ENCODE results near the gene CPT1A.
A peak's percentile ranks its signal among the peaks of the same experiment; 100 is the strongest.

CPT1A gene

GRCh38 chr11:68792400-68792966 lies 49.2 kb downstream of the CPT1A start:
- DNase-seq: no peak

- no peak for DNase-seq
These were observed 57.1 kb downstream of the CPT1A start for GRCh38 chr11:68784653-68785052.

GRCh38 chr11:68783216-68783821 lies 58.4 kb downstream of the CPT1A start:
- DNase-seq: no peak

- no peak for DNase-seq
These were observed 59.0 kb downstream of the CPT1A start for GRCh38 chr11:68782711-68783110.

- DNase-seq: peak in 1 of 4 experiments; percentile 31
These were observed 60.9 kb downstream of the CPT1A start for GRCh38 chr11:68780829-68781228.

GRCh38 chr11:68778205-68778604 lies 63.5 kb downstream of the CPT1A start:
- DNase-seq: no peak

DNA sequence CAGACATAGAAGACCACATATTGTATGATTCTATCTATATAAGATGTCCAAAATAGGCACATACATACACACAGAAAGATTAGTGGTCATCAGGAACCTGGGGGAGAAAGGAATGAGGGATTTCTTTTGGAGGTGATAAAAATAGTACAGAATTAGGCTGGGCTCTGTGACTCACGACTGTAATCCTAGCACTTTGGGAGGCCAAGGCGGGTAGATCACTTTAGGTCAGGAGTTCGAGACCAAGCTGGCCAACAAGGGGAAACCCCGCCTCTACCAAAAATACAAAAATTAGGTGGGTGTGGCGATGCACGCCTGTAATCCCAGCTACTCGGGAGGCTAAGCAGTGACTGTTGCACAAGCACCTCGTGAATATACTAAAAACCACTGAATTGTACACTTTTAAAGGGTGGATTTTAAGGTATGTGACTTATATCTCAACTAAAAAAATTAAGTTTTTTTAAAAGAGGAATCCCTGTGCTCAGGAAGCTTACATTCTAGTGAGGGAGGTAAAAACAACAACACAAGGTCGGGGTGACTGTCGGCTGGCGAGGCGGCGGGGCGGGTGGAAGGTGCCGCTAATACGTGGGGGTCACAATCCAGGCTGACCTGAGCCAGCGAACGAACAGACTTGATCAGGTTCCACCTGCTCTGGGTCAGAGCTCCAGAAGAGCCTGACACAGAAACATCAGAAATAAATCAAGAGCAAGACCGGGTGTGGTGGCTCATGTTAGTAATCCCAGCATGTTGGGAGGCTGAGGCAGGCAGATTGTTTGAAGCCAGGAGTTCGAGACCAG lies 65.1 kb downstream of the CPT1A start:
- DNase-seq: no peak

- DNase-seq: no peak
These were observed 65.7 kb downstream of the CPT1A start for GRCh38 chr11:68775951-68776388.

DNA sequence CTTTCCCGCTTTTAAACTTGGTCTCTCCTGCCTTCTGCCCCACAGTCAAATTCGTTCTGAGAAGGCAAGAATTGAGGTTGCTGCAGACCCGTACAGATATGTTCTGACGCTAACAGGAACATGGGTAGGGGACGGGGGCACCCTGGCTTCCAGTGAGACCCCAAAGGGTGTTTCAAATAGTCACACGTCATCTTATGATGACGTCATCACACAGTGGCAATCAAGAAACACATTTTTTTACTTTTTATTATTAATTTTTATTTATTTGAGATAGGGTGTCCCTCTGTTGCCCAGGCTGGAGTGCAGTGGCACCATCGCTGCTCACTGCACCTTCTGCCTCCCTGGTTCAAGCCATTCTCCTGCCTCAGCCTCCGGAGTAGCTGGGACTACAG lies 67.5 kb downstream of the CPT1A start:
- no peak for DNase-seq

GRCh38 chr11:68773521-68774193 lies 68.1 kb downstream of the CPT1A start:
- no peak for DNase-seq

- no peak for DNase-seq
These were observed 68.8 kb downstream of the CPT1A start for GRCh38 chr11:68772936-68773335.

- DNase-seq: no peak
These were observed 70.9 kb downstream of the CPT1A start for GRCh38 chr11:68770781-68771180.

DNA sequence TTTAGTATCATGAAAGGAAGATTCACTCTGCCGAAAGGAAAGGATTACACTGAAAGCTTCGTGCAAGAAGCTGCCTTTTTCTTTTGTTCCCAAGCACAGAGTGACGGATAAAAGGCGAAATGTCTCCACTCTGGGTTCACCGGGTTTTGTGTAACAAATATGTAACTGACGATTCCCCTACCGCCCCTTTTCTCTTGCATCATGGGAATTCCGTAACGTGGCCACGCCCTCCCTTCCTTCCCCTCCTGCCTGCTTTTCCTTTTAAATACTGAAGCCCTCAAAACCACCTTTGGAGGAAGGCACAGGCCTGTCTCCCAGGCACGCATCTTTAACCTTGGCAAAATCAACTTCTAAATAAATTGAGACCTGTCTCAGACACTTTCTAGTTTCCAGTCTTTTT lies 74.0 kb downstream of the CPT1A start:
- DNase-seq: peak in 1 of 4 experiments; percentile 7

DNA sequence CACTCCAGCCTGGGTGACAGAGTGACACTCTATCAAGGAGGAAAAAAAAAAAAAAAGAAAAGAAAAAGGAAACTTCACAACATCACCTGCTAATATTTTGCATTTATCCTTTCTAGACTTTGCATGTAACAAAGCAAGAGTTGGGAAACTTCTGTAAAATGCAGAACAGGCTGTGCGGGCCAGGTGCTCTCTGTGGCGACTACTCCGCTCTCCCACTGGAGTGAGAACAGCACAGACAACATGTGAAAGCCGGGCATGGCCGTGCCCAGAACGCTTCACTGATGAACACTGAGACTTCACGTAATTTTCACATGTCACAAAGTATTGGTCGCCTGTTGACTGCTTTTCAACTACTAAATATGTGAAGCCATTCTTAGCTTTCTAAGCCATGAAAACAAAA lies 74.9 kb downstream of the CPT1A start:
- no peak for DNase-seq

GRCh38 chr11:68764746-68765145 lies 77.0 kb downstream of the CPT1A start:
- no peak for DNase-seq

DNA sequence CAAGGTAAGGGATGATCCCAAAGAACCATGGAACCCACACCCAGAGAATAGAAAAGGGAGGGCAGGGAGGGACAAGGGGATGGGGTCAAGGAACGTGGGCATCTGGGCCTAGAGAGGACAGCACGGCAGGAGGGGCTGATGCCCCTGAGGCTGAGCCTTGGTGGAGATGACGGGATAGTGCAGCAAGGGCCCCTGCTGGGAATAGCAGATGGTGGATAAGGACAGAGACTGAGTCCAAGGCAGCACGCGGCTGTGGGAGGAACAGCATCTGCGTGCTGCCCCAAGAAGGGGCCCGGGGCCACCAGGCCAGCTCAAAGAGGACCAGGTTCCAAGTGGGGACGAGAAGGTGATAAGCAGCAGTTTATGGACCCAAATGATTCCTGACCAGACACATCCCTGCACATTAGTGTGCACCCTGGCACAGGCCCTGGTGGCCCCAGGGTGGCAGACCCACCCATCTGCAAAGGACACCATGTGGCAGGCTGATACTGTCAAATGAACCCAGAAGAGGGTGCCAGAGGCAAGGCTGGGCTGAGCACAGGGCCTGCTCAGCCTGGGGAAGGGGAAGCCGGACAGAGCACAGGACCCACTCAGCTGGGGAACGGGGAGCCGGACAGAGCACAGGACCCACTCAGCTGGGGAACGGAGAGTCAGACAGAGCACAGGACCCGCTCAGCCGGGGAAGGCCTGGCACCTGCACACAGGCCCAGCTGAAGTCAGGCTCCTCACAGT lies 77.6 kb downstream of the CPT1A start:
- DNase-seq: no peak

DNA sequence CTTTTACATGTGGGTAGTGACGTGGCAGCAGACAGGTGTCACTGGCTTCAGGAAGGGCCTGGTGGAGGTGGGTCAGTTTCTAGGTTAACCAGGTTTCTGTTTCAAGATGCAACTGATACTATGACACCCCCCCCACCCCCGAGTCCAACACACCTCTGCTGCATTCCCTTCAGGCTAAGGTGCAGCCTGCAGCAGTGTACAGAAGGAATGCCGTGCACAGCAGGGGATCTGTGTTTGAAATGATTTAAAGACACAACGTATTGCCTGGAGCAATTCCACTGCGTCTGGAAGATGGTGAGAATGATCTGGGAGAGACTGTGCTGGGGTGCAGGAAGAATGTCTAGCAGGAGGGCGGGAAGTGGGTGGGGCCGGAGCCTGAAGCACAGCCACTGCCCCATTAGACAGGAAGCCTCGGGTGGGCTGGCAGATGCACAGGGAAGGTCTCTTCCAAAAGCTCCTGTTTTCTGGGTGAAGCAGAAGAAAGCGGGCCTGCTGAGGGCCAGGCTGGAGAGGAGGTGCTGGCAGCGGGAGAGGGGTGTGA lies 78.5 kb downstream of the CPT1A start:
- no peak for DNase-seq

- DNase-seq: no peak
These were observed 79.2 kb downstream of the CPT1A start for GRCh38 chr11:68762481-68762880.

GRCh38 chr11:68761801-68762200 lies 79.9 kb downstream of the CPT1A start:
- DNase-seq: no peak

- no peak for DNase-seq
These were observed 81.7 kb downstream of the CPT1A start for GRCh38 chr11:68759991-68760390.

DNA sequence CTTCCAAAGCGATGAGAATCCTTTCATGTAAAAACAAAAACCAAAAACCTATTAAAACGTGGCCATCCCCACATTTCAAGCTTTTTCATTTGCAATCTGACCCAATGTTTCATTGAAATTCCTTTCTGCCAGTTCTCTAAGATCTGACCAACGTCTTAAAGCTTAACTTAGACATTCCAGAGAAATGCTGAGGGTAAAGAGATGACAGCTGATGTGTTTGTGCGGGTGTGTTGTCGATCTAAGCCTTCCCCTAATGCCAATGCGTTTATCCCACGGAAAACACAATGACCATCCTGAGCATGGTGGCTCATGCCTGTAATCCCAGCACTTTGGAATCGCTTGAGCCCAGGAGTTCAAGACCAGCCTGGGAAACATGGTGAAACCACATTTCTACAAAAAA lies 84.0 kb downstream of the CPT1A start:
- no peak for DNase-seq

- DNase-seq: no peak
These were observed 85.4 kb downstream of the CPT1A start for GRCh38 chr11:68756171-68756766.
